Activated CD8-positive, alpha-beta memory T cell treated with anti-CD3 and anti-CD28 coated beads for 48 hours (primary cell): Measurements from ENCODE around the gene TMEM248.
"Not testable (repeated sequence)": the region's sequence is repeated elsewhere in the genome, so short reads cannot be mapped to it uniquely, and the experiment has no call there.

ENCODE experiments used
- DNase-seq, 3 experiments: peaks; one replicate each; pipeline ENCODE4 v3.0.0-alpha.2; 2020; ENCODE audit warnings: low read depth in 2 of 3, low spot score in 2 of 3

Gene TMEM248

GRCh38 chr7:66920769-66921395 lies at the start of gene TMEM248:
TMEM248 (plus strand) TSS chr7:66921225; CDS start chr7:66941866, 20,641 bp downstream.
- DNase-seq = peak; percentile 79 to 85 (median 81)

- DNase-seq = no peak
Measured at GRCh38 chr7:66873476-66873875, 47.5 kb upstream of the TMEM248 start.

- no peak for DNase-seq
Measured at GRCh38 chr7:66877577-66878300, 43.3 kb upstream of the TMEM248 start.

- DNase-seq = not testable (repeated sequence)
Measured at GRCh38 chr7:66878301-66878685, 42.7 kb upstream of the TMEM248 start.

- DNase-seq = no peak
Measured at GRCh38 chr7:66880053-66880452, 41.0 kb upstream of the TMEM248 start.

- DNase-seq = not testable (repeated sequence)
Measured at GRCh38 chr7:66880577-66880976, 40.4 kb upstream of the TMEM248 start.

GRCh38 chr7:66883716-66884115 lies 37.3 kb upstream of the TMEM248 start:
- DNase-seq = no peak

- DNase-seq = not testable (repeated sequence)
Measured at GRCh38 chr7:66884556-66884955, 36.5 kb upstream of the TMEM248 start.

- no peak for DNase-seq
Measured at GRCh38 chr7:66886152-66886551, 34.9 kb upstream of the TMEM248 start.

GRCh38 chr7:66888223-66888622 lies 32.8 kb upstream of the TMEM248 start:
- not testable (repeated sequence) for DNase-seq

- no peak for DNase-seq
Measured at GRCh38 chr7:66894463-66895080, 26.5 kb upstream of the TMEM248 start.

GRCh38 chr7:66896441-66896840 lies 24.6 kb upstream of the TMEM248 start:
- no peak for DNase-seq

- DNase-seq = no peak
Measured at GRCh38 chr7:66899552-66900280, 21.3 kb upstream of the TMEM248 start.

- DNase-seq = no peak
Measured at GRCh38 chr7:66901941-66902843, 18.8 kb upstream of the TMEM248 start.

GRCh38 chr7:66902844-66903180 lies 18.2 kb upstream of the TMEM248 start:
- no peak for DNase-seq

- no peak for DNase-seq
Measured at GRCh38 chr7:66903360-66904062, 17.5 kb upstream of the TMEM248 start.

- no peak for DNase-seq
Measured at GRCh38 chr7:66904063-66904593, 16.9 kb upstream of the TMEM248 start.

- no peak for DNase-seq
Measured at GRCh38 chr7:66905278-66905677, 15.7 kb upstream of the TMEM248 start.

- no peak for DNase-seq
Measured at GRCh38 chr7:66905689-66906088, 15.3 kb upstream of the TMEM248 start.

GRCh38 chr7:66907731-66908130 lies 13.3 kb upstream of the TMEM248 start:
- no peak for DNase-seq
